ENCODE data around the gene MAP2K5.

MAP2K5 gene

GRCh38 chr15:67855842-67856241, 313.3 kb downstream of the MAP2K5 start:
- in situ Hi-C loops (cut with MboI; ENCODE audit: low pct_unique_long_range_greater_than_20kb, low sequenced_read_pairs, unreplicated experiment) = no loop called here
- no peak for DNase-seq (ENCODE audit: low spot score)
- TF ChIP-seq, protein P1, sequence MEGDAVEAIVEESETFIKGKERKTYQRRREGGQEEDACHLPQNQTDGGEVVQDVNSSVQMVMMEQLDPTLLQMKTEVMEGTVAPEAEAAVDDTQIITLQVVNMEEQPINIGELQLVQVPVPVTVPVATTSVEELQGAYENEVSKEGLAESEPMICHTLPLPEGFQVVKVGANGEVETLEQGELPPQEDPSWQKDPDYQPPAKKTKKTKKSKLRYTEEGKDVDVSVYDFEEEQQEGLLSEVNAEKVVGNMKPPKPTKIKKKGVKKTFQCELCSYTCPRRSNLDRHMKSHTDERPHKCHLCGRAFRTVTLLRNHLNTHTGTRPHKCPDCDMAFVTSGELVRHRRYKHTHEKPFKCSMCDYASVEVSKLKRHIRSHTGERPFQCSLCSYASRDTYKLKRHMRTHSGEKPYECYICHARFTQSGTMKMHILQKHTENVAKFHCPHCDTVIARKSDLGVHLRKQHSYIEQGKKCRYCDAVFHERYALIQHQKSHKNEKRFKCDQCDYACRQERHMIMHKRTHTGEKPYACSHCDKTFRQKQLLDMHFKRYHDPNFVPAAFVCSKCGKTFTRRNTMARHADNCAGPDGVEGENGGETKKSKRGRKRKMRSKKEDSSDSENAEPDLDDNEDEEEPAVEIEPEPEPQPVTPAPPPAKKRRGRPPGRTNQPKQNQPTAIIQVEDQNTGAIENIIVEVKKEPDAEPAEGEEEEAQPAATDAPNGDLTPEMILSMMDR (IDR thresholded peaks at IDR 0.05; ENCODE audit: extremely low read depth, insufficient read depth, missing control alignments) = no peak

All from GM13977 (cell line).